Lower leg skin (tissue), 3 donors: ENCODE results near the gene TRAF4.

ENCODE experiments used
- CTCF ChIP-seq, 3 donors: fragments of 450-650 bp; IDR thresholded peaks; one replicate each; pipeline ENCODE4 v1.5.1; 2016; ENCODE audit warnings: antibody characterized with exemption in 3 of 3, mild to moderate bottlenecking in 3 of 3, moderate library complexity in 2 of 3
- POLR2A ChIP-seq, 2 donors: fragments of 450-650 bp; IDR thresholded peaks; one replicate each; pipeline ENCODE4 v1.6.1; 2016 to 2017; ENCODE audit warnings: antibody characterized with exemption in 2 of 2, mild to moderate bottlenecking in 1 of 2, moderate library complexity in 1 of 2

- TF ChIP-seq CTCF (IDR thresholded peaks at IDR 0.05) (no peak), POLR2A (IDR thresholded peaks at IDR 0.05) (no peak)
Measured at GRCh38 chr17:28737316-28737715, 6.5 kb upstream of the TRAF4 start.
